Adrenal gland (tissue), 12 donors: ENCODE data around the gene RAD23A. TPM values are rescaled to one million over a fixed set of nuclear protein-coding genes. Genes with fewer than 3 reads are reported as not detected.
A peak's percentile ranks its signal among the peaks of the same experiment; 100 is the strongest.
"Not testable (repeated sequence)": the region's sequence is repeated elsewhere in the genome, so short reads cannot be mapped to it uniquely, and the experiment has no call there.

Experiments used
- DNase-seq, 7 donors: peaks; one replicate each; pipeline ENCODE4 v3.0.0-alpha.2; 2019 to 2020
- H3K27ac ChIP-seq, 5 donors: fragments of 200-600 bp; sonication (generic) in 4 of 5; 1 replicate in 3 of 5; 2 replicates in 2 of 5; pipeline versions ENCODE4 v1.5.1 to v1.8.0; 2016 to 2020; ENCODE audit warnings: mild to moderate bottlenecking in 1 of 5
- H3K27me3 ChIP-seq: fragments of 200-600 bp; 2 replicates; pipeline ENCODE4 v1.8.0; 2021
- H3K36me3 ChIP-seq, 2 donors: fragments of 200-600 bp; replicated peaks in 1 of 2; 1 replicate in 1 of 2; 2 replicates in 1 of 2; pipeline versions ENCODE4 v1.5.1 to v1.8.0; 2018 to 2022
- H3K4me1 ChIP-seq, 2 donors: fragments of 200-600 bp; replicated peaks in 1 of 2; 1 replicate in 1 of 2; 2 replicates in 1 of 2; pipeline versions ENCODE4 v1.5.1 to v1.8.0; 2018 to 2021
- H3K4me3 ChIP-seq, 4 donors: fragments of 200-600 bp; sonication (generic) in 3 of 4; one replicate each; pipeline ENCODE4 v1.5.1; 2016 to 2018
- H3K9me3 ChIP-seq, 3 donors: fragments of 200-600 bp; sonication (generic) in 1 of 3; replicated peaks in 1 of 3; 1 replicate in 2 of 3; 2 replicates in 1 of 3; pipeline versions ENCODE4 v1.5.1 to v1.8.0; 2016 to 2021
- CTCF ChIP-seq, 6 experiments: fragments of 450-650 bp in 4 of 6; fragments of 200-600 bp in 2 of 6; sonication (generic) in 1 of 6; IDR thresholded peaks; 1 replicate in 5 of 6; 2 replicates in 1 of 6; pipeline versions ENCODE4 v1.5.1 to v1.8.0; 2016 to 2021; ENCODE audit warnings: antibody characterized with exemption in 6 of 6, mild to moderate bottlenecking in 2 of 6, moderate library complexity in 1 of 6
- POLR2A ChIP-seq, 2 donors: fragments of 450-650 bp; IDR thresholded peaks; one replicate each; pipeline ENCODE4 v1.6.1; 2017; ENCODE audit warnings: antibody characterized with exemption in 2 of 2, mild to moderate bottlenecking in 2 of 2, moderate library complexity in 1 of 2
- WGBS, 4 donors: extraction: QIAGEN DNeasy Blood & Tissue Kit in 2 of 4; methylation state at CpG; one replicate each; pipeline versions ENCODE4 v1.1.5 to v1.1.7; 2013 to 2017; 5-methylcytosine and 5-hydroxymethylcytosine counted together
- intact Hi-C, 2 donors: fragments of 100-400 bp; cut with DNase I; formaldehyde crosslinking; loops; one replicate each; pipeline versions ENCODE4 v1.14.1 to v1.15.0; 2022 to 2023
- polyA plus RNA-seq, 3 donors: library from polyadenylated mRNA; stranded (reverse); fragments of 200-250 nt in 2 of 3; fragments of 350-450 nt in 1 of 3; fragmentation: Illumina TruSeq in 1 of 3; extraction: RNeasy Lipid Tissue Mini Kit (QIAGEN cat#74804) in 1 of 3; gene quantifications; one replicate each; pipeline ENCODE4 v1.2.3, GENCODE V29; 2013 to 2014
- total RNA-seq, 9 donors: library from RNA; depleted of rRNA in 4 of 9; stranded (reverse); fragments of >200 nt in 4 of 9; fragments of 120-200 nt in 1 of 9; fragmentation: NEBNext Ultra II Directional in 1 of 9; extraction: Animal tissue kit (Norgen Biotek cat#: 25700) in 1 of 9; gene quantifications; one replicate each; pipeline versions ENCODE4 v1.1.0 to v1.2.4, GENCODE V29; 2013 to 2023
- donor health status: healthy with polysubstance abuse.
- donor health status: Bipolar disorder and iron deficiency.
- donor health status: DM: yes; HTN: yes; CAD: no.
- donor health status: DM: no; HTN: no; CAD: no.
- donor health status: DM: no; HTN: no; CAD: no.
- donor health status: DM: yes; HTN: yes; CAD: no.

Gene RAD23A
- total and polyA plus RNA-seq, 12 donors = 66.5 to 240 (median 112) TPM

GRCh38 chr19:12953799-12954611 is 8.3 kb downstream of the RAD23A start:
- peak in 1 of 7 donors; percentile 52 for DNase-seq
- peaks cover 24 to 50% of the 10 kb centered on the region in 2 donors for H3K4me1 ChIP-seq
- H3K27ac ChIP-seq = peak overlapping the region; percentile 18 to 89 (median 84)
- WGBS, 4 donors = 55 to 63% (median 59%) methylated on average over 9 to 12 of the region's 12 CpGs
- H3K9me3 ChIP-seq = no peaks in the 10 kb centered on the region
- peaks cover 0 to 55% of the 10 kb centered on the region in 2 donors for H3K36me3 ChIP-seq
- no peak overlapping the region for H3K4me3 ChIP-seq
- TF ChIP-seq POLR2A (IDR thresholded peaks at IDR 0.05) = no peak
- TF ChIP-seq CTCF (IDR thresholded peaks at IDR 0.05) = no peak
- no peaks in the 10 kb centered on the region for H3K27me3 ChIP-seq
- intact Hi-C loops = no loop called here

GRCh38 chr19:12954612-12954962 is 8.9 kb downstream of the RAD23A start:
- 20 to 30% (median 21%) methylated on average over 1 of the region's 1 CpG for WGBS, 4 donors
- Histone ChIP-seq H3K36me3 (peaks cover 0 to 49% of the 10 kb centered on the region in 2 donors), H3K4me1 (peaks cover 24 to 50% of the 10 kb centered on the region in 2 donors)

GRCh38 chr19:12955575-12955974 is 9.9 kb downstream of the RAD23A start:
- peak in 1 of 7 donors; percentile 18 for DNase-seq
- WGBS, 4 donors = 87 to 100% (median 90%) methylated on average over 1 to 9 of the region's 9 CpGs
- peaks cover 24 to 50% of the 10 kb centered on the region in 2 donors for H3K4me1 ChIP-seq
- peaks cover 0 to 39% of the 10 kb centered on the region in 2 donors for H3K36me3 ChIP-seq
- H3K9me3 ChIP-seq, H3K27me3 ChIP-seq, intact Hi-C loops: not testable (repeated sequence)
- peak overlapping the region in 1 of 4 donors; percentile 89 for H3K4me3 ChIP-seq
- H3K27ac ChIP-seq = peak overlapping the region in 1 of 5 donors; percentile 95

More at GRCh38 chr19:12954612-12954962, 8.9 kb downstream of the RAD23A start:
- H3K27ac ChIP-seq = peak overlapping the region in 3 of 5 donors; percentile 60 to 89 (median 89)
- intact Hi-C loops = no loop called here
- DNase-seq = no peak
- no peaks in the 10 kb centered on the region for H3K27me3 ChIP-seq
- no peak overlapping the region for H3K4me3 ChIP-seq
- TF ChIP-seq POLR2A (IDR thresholded peaks at IDR 0.05) (no peak), CTCF (IDR thresholded peaks at IDR 0.05) (no peak)
- no peaks in the 10 kb centered on the region for H3K9me3 ChIP-seq

- Histone ChIP-seq H3K4me1 (peaks cover 24 to 50% of the 10 kb centered on the region in 2 donors), H3K27me3 (no peaks in the 10 kb centered on the region), H3K4me3 (peak overlapping the region; percentile 88 to 97 (median 90)), H3K36me3 (peaks cover 0 to 35% of the 10 kb centered on the region in 2 donors), H3K9me3 (no peaks in the 10 kb centered on the region), H3K27ac (peak overlapping the region in 4 of 5 donors; percentile 79 to 95 (median 86))
- DNase-seq = peak in 2 of 7 donors; percentile 27 to 52
- 57 to 67% (median 60%) methylated on average over 10 to 12 of the region's 12 CpGs for WGBS, 4 donors
- no peak for TF ChIP-seq POLR2A (IDR thresholded peaks at IDR 0.05)
- TF ChIP-seq CTCF (IDR thresholded peaks at IDR 0.05) = no peak
- intact Hi-C loops = no loop called here
These were observed 10.3 kb downstream of the RAD23A start for GRCh38 chr19:12955996-12956395.
